Chondrocyte (in vitro differentiated cells): ENCODE data around the gene C2CD3. TPM values are rescaled to one million over a fixed set of nuclear protein-coding genes. Genes with fewer than 3 reads are reported as not detected.

Experiments used
- DNase-seq: peaks from one replicate; pipeline ENCODE4 v3.0.0; 2021; ENCODE audit warnings: mixed read lengths, low spot score
- H3K27ac Mint-ChIP-seq: one replicate; pipeline ENCODE4 v1.8.0; 2021; ENCODE audit warnings: mild to moderate bottlenecking, moderate library complexity, mixed read lengths; ENCODE audit not compliant: unreplicated experiment
- H3K27me3 Mint-ChIP-seq: 2 replicates; pipeline ENCODE4 v1.8.0; 2021; ENCODE audit warnings: low read depth, mixed read lengths
- H3K36me3 Mint-ChIP-seq: 2 replicates; pipeline ENCODE4 v1.8.0; 2021; ENCODE audit warnings: low read depth, mixed read lengths
- H3K4me1 Mint-ChIP-seq: 2 replicates; pipeline ENCODE4 v1.8.0; 2021; ENCODE audit warnings: low read depth, mild to moderate bottlenecking, mixed read lengths
- H3K4me3 Mint-ChIP-seq: one replicate; pipeline ENCODE4 v1.8.0; 2021; ENCODE audit warnings: mild to moderate bottlenecking, moderate library complexity, mixed read lengths; ENCODE audit not compliant: unreplicated experiment
- H3K9me3 Mint-ChIP-seq: 2 replicates; pipeline ENCODE4 v1.8.0; 2021; ENCODE audit warnings: low read depth, mixed read lengths
- total RNA-seq: library from RNA; stranded (reverse); gene quantifications from 3 replicates; pipeline ENCODE4 v1.2.1, GENCODE V29; 2021
- TF ChIP-seq, protein P1 (sequence below): fragments of 200-600 bp; sonication (generic); IDR thresholded peaks from 2 replicates; pipeline ENCODE4 v1.5.0; 2021; ENCODE audit warnings: antibody characterized with exemption, mild to moderate bottlenecking, moderate library complexity

The C2CD3 gene
- total RNA-seq, 1 donor from 2014 or later: 14.7 TPM

DNA sequence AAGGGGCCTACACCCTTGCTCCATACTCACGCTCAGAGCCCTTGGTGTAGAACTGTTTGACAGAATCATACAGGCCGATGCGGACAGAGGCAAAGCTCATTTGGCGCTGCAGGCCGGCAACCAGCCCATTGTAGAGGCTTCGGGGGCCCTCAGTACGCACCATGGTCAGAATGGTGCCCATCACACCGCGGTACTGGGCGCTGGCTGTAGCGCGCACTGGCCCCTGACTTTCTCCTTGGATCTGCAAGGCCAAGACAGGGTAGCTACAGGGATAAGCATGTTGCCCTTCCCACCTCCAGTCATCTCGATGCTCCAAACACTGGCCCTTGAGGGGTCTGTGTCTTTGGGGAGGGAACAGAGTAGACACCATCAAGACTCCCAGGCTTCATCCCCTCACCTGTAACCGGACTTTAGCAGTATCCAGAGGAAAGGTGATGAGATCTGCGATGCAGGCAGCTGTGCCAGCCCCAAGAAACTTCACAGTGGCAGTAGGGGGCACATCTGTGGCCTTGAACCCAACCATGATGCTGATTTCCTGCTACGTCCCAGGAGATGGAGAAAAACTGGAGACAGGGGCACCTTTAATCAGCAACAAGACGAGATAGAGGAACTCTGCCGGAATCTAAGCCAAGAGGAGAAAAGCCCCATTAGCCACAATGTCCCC lies 192.8 kb downstream of the C2CD3 start:
- TF ChIP-seq, protein P1, sequence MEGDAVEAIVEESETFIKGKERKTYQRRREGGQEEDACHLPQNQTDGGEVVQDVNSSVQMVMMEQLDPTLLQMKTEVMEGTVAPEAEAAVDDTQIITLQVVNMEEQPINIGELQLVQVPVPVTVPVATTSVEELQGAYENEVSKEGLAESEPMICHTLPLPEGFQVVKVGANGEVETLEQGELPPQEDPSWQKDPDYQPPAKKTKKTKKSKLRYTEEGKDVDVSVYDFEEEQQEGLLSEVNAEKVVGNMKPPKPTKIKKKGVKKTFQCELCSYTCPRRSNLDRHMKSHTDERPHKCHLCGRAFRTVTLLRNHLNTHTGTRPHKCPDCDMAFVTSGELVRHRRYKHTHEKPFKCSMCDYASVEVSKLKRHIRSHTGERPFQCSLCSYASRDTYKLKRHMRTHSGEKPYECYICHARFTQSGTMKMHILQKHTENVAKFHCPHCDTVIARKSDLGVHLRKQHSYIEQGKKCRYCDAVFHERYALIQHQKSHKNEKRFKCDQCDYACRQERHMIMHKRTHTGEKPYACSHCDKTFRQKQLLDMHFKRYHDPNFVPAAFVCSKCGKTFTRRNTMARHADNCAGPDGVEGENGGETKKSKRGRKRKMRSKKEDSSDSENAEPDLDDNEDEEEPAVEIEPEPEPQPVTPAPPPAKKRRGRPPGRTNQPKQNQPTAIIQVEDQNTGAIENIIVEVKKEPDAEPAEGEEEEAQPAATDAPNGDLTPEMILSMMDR: no peak
- Mint-ChIP-seq H3K4me3 (no peak overlapping the region), H3K36me3 (peaks cover 12% of the 10 kb centered on the region), H3K9me3 (no peaks in the 10 kb centered on the region), H3K27ac (no peak overlapping the region), H3K27me3 (no peaks in the 10 kb centered on the region), H3K4me1 (peaks cover 40% of the 10 kb centered on the region)
- peak; percentile 69 for DNase-seq

DNA sequence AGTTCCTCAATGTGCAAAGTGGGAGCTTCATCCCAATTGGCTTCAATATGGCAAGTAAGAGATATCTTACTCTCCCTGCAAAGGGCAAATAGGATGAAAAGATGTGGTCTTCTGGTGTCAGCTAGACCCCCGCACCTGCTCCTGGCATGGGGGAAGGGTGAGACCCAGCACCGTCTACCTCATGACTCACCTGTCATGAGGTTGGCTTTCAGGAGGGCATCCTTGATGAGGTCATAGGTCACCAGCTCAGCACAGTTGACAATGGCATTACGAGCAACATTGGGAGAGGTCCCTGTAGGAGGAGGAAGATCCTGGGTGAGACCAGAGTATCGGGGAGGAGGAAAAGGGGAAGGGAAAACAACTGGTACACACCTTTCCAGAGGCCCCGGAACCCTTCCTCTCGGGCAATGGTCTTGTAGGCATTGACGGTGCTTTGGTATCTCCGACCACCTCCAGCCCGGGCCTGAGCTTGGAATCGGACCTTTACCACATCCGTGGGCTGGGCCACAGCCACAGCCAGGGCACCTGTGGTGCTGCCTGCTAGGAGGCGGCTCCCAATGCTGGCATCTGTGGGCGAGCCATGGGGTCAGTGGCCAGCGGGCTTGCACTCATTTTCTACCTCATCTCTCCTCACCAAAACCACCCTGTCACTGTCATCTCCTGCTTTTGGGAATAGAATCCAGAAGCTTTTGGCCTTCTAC lies 194.2 kb downstream of the C2CD3 start:
- no peaks in the 10 kb centered on the region for H3K27me3 Mint-ChIP-seq

DNA sequence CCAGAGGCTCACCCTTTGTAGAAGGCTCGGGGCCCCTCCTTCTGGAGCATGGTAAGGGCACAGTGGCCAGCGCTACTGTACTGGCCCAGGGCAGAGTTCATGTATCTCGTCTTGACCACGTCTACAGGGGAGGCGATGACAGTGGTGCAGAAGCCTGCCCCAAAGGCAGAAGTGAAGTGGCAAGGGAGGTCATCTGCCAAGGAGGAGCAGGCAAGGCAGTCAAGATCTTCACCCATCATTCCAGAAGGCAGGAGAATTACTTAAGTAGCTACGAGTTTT lies 195.4 kb downstream of the C2CD3 start:
- H3K4me3 Mint-ChIP-seq: no peak overlapping the region
- TF ChIP-seq, protein P1: no peak
- H3K36me3 Mint-ChIP-seq: peaks cover 12% of the 10 kb centered on the region
- peak; percentile 55 for DNase-seq
- no peaks in the 10 kb centered on the region for H3K27me3 Mint-ChIP-seq
- no peaks in the 10 kb centered on the region for H3K9me3 Mint-ChIP-seq
- no peak overlapping the region for H3K27ac Mint-ChIP-seq
- H3K4me1 Mint-ChIP-seq: peaks cover 18% of the 10 kb centered on the region

More for the DNA sequence above, 194.2 kb downstream of the C2CD3 start:
- DNase-seq: peak; percentile 79
- Mint-ChIP-seq H3K9me3 (no peaks in the 10 kb centered on the region), H3K27ac (no peak overlapping the region), H3K4me3 (no peak overlapping the region), H3K36me3 (peaks cover 12% of the 10 kb centered on the region), H3K4me1 (peaks cover 29% of the 10 kb centered on the region)
- TF ChIP-seq, protein P1: no peak

DNA sequence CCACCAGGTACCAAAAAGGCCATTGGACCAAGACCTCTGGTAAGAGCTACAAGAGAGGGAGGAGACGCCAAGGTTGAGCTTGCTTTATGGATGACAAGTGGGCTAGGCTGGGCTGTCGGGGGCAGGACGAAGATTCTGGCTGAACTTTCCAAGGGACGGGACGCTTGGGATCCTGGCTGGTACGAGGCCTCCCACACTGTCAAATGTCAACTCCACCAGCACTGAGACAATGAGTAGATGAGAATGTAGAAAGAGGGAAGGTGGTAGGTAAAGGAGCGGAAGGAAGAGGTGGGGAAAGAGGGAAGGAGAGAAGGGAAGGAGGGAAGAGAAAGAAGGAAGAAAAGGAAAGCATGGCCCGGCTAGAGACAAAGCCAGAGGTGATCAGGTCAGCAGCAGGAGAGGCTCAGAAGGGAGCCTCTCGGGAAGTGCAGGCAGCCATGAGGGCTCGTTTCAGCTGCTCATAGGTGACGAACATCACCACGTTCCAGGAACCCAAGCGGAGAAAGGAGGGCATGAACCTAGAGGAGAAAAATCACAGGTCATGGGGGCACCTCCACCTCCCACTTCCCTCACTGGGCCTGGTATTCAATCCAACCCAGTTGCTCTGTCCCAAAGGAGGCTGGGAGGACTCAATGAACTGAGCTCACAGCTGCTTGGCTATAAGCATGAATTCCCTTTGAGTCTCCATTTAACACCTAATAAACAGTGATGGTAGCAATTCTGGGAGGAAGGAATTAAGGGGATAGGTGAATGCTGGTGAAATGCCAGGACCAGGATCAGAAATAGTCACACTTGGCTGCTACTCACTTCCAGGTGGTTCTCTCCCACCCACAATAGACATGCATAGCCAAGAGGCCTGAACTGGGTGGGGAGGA lies 196.0 kb downstream of the C2CD3 start:
- Mint-ChIP-seq H3K4me1 (peaks cover 13% of the 10 kb centered on the region), H3K36me3 (peaks cover 12% of the 10 kb centered on the region), H3K27me3 (no peaks in the 10 kb centered on the region), H3K9me3 (no peaks in the 10 kb centered on the region), H3K4me3 (no peak overlapping the region), H3K27ac (no peak overlapping the region)
- TF ChIP-seq, protein P1: no peak
- peak; percentile 36 for DNase-seq
